CD4-positive, alpha-beta T cell treated with Interleukin-12 subunit alpha and Interleukin-12 subunit beta, for 1 hour (primary cell): ENCODE data around the gene CLEC16A.

Experiments
- DNase-seq: peaks from one replicate; pipeline ENCODE4 v3.0.0-alpha.2; 2020

CLEC16A gene

DNA sequence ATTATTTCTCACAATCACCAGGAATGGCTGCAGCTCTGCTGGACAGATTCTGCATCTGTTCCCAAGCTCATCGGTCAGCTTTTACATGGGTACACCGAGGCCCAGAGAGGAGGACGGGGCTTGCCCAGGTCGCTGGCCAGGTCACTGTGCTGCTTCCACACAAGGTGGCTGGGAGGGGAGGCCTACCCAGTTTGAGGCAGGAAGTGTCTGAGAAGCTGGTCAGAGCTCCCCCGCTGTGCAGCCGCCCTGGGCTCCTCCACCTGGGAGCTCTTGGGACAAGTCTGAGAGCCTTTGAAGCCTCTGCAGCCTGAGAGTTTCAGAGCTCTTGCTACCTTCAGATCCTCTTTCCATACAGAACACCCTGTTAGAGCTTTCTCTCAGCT lies 143.3 kb downstream of the CLEC16A start:
- DNase-seq = no peak

DNA sequence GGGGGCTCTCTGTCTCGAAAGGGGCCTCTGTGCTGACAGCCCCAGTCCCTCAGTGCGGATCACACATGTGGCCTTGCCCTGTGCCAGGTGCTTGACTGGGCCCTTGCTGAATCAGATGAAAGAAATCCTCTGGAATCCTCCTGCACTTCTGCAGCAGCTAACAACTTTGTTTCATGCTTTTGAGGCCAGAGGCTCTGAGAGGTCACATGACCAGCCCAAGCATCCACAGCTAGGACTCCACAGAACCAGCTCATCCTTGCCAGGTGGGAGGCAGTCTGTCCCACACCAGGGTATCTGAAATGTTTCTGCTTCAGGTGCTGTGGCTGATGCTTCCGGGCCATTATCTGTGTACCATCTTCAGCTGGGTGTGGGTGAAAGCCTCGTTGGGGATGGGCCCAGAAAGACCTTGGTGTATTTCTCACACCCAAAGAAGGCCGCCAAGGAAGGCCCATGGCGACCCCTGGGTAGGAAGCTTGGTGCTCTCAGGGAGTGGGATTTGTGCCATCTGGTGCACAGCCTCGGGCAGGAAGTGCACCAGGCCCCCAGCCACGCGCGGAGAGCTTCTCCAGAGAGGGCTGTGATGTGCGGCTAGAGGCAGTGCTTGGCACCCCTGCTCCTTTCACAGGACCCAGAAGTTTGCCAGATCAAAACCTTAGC lies 143.8 kb downstream of the CLEC16A start:
- peak; percentile 33 for DNase-seq

DNA sequence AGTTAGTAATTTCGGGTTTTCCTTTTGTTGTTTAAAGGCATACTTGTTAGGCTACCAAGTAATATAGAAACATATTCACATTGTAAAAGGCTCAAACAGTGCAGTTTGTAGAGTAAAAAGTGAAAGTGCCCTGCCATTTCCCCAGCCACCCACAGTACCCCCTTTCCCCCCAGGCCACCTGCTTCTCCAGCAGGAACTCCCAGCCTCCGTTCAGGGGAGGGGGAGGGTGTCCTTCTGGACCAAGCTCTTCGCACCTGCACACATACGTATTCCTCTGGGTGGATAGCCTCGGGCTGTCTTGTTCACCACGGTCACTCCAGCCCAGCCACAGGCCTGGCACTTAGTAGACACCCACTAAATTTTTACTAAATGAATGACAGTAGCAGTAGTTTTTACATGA lies 144.5 kb downstream of the CLEC16A start:
- no peak for DNase-seq

DNA sequence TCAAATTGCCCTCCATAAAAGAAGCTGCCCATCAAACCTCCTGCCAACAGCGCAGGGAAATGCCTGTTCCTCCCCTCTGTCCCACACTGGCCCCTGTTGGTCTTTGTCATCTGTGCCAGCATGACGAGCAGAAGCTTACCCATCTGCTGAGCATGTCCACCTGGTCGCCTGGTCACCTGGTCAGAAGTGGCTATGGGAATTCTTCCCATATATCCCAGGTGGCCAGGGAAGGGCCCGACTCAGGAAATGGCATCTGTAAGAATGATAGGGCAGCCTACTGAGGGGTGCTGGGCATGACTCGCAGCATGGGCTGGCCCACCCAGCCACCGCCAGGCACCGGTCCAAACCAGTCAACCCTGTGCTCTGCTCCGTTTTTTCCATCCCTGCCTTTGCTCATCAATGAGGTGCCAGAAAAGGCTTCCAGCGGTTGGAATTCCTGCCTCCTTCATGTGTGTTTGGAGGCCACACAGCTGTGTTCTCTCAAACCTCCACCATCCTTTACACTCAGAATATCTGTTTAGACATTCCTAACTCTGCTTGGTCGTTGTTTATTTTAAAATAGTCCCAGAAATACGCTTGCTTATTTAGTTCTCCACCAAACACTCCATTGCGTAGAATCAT lies 145.2 kb downstream of the CLEC16A start:
- DNase-seq = no peak

DNA sequence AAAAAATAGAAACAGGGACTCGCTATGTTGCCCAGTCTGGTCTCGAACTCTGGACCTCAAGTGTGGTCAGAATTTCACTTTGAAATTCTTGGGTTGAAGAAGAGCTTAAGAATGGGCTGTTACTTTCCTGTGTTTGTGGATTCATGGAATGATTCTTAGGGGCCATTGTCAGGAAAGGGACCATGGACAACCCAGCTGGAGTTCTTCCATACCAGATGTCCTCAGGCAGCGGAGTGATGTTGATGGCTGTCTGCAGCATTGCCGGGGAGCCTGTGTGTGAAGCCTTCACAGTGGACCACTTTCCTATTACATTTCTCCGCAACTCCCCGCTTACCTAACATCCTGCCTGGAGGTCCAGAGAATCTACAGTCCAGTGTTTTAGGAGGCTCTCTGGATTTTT lies 145.9 kb downstream of the CLEC16A start:
- DNase-seq = no peak

DNA sequence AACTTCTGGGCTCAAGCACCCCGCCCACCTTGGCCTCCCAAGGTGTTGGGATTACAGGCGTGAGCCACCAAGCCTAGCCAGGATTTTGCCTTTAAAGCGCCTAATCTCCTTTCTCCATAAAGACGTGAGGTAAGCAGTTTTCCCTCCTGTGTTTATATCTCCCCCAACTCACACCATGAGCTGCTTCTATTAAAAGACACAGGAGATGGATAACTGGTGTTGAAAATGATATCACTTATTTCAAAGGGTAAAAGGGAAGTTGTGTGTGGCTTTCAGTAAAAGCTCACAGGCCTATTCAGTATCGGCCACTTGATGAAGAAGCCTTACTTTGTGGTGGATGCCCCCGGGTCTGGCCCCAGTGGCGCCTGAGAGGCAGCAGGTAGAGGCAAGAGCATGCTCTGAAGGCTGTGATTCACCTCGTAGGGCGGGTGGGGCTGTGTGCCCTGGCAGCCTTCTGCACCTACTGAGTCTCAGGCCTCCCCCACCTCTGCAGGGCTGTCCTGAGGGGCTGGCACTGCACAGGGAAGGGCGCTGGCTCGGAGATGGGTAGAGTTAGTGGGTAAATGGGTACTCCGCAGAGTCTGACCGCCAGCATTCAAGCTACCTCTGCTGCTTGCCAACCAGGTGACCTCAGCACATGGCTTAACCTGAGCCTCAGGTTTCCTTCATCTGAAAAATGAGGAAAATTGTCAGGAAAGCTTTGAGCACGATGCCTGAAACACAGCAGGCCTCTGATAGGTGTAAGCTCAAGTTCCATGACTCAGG lies 146.8 kb downstream of the CLEC16A start:
- DNase-seq = no peak

DNA sequence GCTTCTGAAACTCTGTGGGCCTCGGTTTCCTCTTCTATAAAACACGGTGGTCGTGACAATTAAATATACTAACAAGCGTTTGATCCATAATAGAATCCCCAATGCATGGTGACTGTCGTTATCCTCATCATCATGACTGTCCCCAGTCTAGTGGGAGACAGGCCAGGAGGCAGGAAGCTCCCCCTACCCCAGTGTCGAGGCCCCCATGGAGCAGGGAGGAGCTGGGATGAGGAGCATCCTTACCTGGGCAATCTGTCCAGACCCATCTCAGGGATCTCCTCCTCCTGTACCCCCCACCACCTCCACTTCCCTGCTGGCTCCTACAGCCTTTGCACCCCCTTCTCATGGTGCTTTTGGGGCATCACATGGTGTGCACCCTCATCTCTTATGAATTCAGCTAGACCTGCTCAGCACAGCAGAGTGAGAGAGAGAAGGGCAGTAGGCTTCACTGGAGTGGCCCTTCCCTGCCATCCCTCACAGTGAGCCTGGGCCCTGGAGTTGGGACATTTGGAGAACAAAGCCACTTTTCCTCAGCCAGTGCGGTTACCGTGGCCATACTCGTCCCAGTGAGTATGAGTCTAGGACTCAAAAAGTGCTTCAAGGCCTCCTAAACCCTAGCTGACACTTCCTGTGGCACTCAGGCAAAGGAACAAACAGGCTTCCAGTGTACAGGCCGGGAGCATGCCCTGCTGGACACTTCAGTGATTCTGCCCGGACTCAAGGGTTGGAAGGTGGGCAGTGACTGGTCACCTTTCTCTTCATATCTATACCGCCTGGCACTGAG lies 148.6 kb downstream of the CLEC16A start:
- no peak for DNase-seq

DNA sequence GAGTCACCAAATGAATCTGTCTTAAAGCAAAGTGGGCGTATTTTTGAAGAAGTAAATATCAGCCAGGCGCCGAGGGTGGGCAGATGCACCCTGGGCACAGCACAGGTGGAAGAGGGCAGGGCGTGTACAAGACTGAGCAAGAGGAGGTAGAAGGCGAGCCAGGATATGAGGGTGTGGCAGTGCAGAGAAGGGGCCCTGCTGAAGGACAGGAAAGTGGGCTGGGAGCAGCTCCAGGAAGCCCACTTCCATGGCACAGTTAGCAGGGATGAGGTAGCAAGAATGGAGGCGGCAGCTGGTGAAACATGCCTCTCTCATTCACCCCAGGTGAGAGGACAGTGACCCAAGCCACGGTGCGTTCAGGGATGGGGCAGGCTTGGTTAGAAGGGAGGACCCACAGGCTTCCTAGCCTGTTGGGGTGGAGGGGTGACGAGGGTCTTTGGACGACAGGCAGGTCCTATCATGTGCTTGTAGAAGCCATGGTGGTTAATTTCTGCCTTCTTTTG lies 149.3 kb downstream of the CLEC16A start:
- DNase-seq = no peak

DNA sequence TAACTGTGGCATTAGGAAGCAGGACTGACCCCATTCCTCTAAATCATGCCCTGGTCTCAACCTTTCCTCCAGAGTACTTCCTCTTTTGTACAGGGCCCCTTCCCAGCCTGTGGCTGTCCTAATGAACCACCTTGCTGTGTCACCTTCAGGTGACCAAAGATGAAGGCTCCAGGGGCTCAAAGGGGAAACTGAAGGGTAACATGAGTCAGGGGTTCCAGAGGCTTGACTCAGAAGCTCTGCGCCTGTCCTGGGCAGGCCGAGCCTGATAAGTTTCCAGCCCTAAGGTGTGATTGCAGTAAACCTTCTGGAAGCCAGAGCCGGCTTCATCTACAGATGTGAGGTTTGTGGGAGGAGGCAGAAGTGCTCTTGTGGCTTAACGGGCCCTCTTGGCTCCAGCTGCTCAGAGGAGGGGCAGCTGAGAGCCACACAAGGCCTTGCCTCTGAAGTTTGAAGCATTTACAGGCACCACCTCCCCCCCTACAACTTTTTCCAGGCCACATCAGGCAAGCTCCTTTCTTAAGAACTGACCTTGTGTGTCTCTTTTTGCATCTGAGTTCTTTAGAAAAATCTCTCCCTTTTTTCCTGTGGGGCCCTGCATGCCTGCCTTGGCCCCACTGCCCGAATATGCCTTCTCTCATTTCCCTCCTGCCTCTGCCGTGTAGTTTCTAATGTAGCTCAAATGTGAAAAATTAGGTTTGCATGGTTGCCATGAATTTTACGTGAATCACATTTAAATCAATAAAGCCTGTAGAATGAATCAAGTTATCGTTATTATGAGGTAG lies 149.9 kb downstream of the CLEC16A start:
- no peak for DNase-seq

DNA sequence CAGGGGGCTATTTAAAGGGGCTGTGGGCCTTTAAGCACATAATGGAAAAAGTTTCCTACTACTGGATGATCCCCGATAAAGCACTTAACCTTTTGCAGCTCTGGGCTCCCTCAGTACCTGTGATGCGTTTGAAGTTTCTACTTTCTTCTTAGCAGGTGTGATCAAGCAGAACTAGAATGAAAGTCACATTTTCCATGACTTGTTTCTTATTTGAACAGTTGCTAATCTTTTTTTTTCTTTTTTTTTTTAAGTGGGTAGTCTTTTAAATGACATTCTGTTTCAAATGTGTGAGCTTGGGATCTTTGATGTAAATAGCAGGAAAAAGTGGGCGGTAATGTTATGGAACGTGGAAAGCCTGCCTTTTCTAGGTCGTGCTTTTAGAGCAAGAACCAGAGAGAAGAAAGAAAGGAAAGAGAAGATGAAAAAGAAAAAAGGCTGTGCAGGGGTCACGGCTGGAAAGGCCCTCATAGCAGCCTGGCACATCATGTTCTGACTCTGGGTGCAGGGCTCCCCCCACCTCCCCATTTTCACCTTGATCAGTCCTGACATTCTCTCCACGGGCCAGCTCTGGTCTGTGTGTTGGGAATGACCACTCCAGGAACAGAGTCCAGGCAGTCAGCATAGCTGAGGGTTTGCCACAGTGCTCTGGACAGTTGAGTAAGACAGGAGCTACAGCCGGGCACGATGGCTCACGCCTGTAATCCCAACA lies 150.6 kb downstream of the CLEC16A start:
- no peak for DNase-seq

DNA sequence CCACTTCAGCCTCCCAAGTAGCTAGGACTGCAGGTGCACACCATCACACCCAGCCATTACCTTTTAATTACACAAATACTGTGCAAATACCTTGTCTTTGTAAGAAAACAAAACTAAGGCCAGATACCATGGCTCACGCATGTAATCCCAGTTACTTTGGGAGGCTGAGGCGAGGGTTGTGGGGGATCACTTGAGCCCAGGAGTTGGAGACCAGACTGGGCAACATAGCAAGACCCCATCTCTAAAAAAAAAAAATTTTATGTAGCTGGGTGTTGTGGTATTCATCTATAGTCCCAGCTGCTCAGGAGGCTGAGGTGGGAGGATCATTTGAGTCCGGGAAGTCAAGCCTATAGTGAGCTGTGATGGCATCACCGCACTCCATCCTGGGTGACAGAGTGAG lies 151.6 kb downstream of the CLEC16A start:
- no peak for DNase-seq

DNA sequence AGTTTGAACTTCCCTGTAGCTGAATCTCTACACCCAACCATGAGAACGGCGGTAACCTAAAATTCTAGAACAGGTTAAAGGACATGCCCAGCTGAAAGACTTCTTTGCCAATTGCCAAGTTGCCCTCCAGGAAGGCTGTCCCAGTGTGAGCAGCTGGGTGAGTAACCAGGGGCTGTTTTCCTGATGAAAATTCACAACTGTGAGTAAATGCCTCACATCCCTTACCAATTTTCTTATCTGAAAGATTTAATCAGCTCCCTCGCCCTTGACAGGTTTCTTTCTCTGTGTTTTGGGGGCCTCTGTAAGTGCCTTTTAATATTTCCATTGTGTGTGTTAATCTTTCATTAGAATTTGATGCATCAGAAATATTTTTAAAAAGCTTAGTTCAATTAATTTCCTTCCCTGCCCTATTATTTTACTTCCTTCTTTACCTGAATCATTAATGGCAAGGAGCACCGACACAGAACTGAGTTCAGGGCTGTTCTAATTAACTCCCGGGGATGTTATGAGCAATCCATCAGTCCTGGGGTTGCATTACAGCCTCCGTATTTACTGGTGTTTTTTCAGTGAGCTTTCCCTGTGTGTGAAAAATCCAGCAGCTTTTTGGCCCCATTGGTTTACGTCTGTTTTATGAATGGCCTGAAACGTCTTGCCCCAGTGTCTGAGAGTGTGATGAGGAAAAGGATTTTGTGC lies 152.9 kb downstream of the CLEC16A start:
- DNase-seq = no peak

DNA sequence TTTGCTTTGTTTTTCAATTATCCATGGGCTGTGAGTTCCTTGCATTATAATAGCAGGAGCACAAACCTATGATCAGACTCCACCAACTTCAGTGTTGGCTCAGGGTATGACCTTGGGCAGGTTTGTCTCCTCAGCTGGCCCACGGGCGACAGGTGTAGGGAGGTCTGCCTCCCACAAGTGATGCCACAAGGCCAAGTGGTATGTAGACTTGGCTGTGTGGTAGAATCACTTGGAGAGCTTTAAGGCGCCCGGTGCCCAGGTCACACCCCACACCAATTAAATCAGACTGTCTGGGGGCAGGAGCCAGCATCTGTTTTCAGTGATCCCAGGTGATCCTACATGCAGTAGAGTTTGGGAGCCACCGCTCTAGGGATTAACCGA lies 153.4 kb downstream of the CLEC16A start:
- DNase-seq = no peak

DNA sequence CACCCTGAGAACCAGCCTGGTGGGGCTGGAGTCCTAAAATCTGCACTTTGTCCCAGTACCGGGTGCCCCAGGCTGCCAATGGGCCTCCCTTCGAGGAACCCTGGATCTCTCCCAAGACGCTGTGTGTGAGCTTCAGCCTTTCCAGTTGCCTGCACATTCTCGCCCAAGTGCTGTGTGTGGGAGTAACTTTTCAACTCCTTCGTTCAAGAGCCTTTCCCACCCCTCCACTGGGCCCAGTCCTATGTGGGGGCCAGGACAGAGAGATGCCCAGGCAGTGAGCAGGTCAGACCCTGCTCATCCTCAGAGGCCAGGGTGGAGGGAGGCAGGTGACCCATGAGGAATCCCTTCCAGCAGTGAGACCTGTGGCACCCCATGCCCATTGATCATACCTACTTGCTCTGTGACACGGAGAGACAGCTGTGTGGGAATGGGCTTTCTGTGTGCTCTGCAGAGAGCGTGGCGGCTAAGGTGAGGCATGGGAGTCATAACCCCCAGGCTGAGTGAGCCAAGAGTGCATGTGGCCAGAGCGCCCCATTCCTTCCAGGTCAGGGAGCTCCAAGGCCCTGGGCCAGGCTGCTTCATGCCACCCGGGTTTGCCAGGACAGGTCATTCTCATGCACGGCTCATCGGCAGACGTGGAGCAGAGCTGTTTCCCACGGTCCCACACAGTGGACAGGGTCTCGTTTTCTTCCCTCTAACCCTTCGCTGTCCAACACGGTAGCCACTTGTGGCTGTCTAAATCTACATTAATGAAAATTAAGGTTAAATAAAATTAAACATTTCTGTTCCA lies 154.4 kb downstream of the CLEC16A start:
- no peak for DNase-seq

DNA sequence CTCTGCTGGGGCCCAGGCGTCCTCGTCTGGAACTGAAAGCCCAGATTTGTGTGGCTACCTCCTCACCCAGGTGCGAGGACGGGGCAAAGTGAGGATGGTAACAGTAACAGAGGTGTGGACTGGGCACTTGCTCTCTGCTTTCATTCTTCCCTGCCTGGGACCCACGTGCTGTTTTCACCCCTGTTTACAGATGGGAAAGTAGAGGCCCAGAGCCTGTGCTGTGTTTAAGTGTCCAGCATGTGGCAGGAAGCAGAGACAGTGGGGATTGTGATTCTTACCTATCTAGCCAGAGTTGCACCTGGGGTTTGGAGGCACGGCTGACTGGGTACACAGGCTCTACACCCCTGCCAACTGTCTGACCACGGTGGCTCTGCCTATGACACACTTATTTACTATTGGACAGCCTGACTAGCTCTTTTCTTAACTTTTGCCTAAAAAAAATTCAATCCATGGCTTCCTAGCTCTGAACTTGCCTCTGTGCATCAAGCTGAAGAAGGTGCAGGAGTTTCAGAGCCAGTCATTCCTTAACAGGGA lies 155.4 kb downstream of the CLEC16A start:
- no peak for DNase-seq

DNA sequence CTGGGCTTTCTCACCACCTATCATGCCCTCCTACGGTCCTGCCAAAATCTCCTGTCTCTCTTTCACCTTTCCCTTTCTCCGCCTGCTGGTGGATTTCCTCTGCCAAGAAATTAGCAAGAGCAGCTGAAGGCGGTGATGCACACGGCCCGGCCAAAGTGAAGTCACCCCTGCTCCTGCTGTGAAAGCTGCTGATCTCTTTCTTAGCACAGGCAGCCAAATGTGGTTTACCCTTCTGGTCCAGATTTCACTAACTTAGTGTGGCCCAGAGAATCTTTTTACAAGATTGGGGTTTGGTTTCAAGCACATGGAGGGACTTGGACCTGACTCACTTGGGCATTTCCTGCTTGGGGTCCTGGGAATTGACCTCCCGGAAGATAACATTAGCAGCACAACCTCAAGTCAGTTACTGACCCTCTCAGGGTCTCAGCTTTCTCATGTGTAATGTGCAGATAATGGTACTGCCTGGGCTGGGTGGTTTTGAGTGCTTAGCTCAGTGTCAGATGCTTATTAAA lies 155.9 kb downstream of the CLEC16A start:
- DNase-seq = no peak

DNA sequence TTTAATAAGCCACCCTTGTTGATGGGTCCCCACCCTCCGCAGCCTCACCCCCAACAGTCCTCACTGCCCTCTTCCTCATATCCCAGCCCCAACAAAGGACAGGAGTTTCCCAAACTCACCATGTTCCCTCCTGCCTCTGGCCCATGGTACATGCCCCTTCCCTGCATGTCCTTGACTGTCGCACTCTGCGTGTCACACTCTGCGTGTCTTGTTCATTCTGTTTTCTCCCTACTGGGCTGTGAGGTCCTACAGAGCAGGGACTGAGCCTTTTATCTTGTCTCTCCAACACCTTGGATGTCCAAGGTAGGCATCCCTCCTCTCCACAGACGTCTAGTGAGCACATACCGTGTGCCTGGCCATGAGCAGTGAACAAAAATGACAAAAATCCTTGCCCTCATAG lies 156.9 kb downstream of the CLEC16A start:
- DNase-seq = no peak

DNA sequence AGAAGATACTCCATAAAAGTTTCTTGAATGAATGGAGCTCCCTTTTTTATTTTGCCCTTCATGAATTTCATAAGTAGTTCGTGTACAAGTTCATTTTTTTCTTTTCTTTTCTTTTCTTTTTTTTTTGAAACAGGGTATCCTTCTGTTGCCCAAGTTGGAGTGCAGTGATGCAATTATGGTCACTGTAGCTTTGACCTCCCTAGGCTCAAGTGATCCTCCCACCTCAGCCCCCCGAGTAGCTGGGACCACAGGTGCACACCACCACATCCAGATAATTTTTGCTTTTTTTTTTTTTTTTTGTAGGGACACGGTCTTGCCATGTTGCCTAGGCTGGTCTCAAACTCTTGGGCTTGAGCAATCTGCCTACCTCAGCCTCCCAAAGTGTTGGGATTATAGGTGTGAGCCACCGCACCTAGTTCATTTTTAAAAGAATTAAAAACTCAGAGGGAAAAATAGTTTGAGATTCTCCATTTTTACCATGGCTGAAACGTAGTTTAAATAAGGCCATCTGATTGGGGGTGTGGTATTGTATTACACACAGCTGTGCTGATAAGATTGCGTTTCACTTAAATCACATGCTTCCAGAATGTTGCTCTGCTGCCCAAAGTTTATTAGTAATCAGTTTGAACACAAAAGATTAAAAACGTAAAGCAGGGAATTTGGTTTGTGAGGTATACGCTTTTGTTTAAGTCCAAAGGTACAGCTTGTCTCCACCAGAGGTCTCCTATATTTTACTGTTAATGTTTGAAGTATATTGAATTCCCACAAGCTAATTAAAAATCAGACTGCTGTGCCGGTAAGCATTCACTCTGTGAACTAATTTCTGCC lies 157.5 kb downstream of the CLEC16A start:
- DNase-seq = no peak

DNA sequence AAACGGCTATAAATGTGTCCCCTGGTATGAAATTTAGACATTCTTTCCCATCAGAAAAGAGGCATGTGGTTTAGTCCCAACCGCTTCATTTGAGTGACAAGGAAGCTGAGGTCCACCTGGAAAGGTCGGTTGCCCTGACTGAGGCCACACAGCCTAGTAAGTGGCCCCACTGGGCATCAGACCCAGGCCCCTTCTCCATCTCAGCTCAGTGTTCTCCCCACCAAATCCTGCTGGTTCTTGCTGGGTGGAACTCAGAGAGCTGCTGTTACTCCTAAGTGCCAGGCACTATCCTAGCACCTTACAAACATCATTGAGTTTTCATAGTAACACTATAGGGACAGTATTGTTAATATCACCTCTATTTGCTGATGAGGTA lies 158.1 kb downstream of the CLEC16A start:
- DNase-seq = no peak
